IPS DF 6.9 (cell line): Measurements from ENCODE around the gene FHIT.

Experiments used
- DNase-seq: peaks from one replicate; pipeline ENCODE4 v3.0.0-alpha.2; 2013; ENCODE audit warnings: low read depth, low spot score
- H3K27ac ChIP-seq: one replicate; pipeline ENCODE4 v1.5.1; 2013; ENCODE audit warnings: low read length, control low read depth
- H3K27me3 ChIP-seq: 2 replicates; pipeline ENCODE4 v1.6.1; 2013; ENCODE audit warnings: mild to moderate bottlenecking, low read length; ENCODE audit not compliant: control insufficient read depth, insufficient read depth
- H3K36me3 ChIP-seq: 2 replicates; pipeline ENCODE4 v1.6.1; 2013; ENCODE audit warnings: low read length; ENCODE audit not compliant: control insufficient read depth, insufficient read depth
- H3K4me1 ChIP-seq: 2 replicates; pipeline ENCODE4 v1.6.1; 2013; ENCODE audit warnings: low read length; ENCODE audit not compliant: control insufficient read depth, insufficient read depth
- H3K4me3 ChIP-seq: 2 replicates; pipeline ENCODE4 v1.5.1; 2013; ENCODE audit warnings: mild to moderate bottlenecking, low read length
- H3K9me3 ChIP-seq: 2 replicates; pipeline ENCODE4 v1.6.1; 2013; ENCODE audit warnings: low read length, inconsistent platforms; ENCODE audit not compliant: control insufficient read depth, insufficient read depth
- WGBS: extraction: QIAGEN DNeasy Blood & Tissue Kit; methylation state at CpG from one replicate; pipeline ENCODE4 v1.1.7; 2013; ENCODE audit warnings: mixed read lengths, missing lambda C conversion rate; ENCODE audit not compliant: insufficient read length, insufficient coverage; 5-methylcytosine and 5-hydroxymethylcytosine counted together

The FHIT gene

GRCh38 chr3:60514085-60514649 lies 737.1 kb downstream of the FHIT start:
- no peak overlapping the region for H3K27ac ChIP-seq
- H3K4me3 ChIP-seq: no peak overlapping the region
- no peaks in the 10 kb centered on the region for H3K27me3 ChIP-seq
- H3K9me3 ChIP-seq: no peaks in the 10 kb centered on the region
- no peak for DNase-seq
- no peaks in the 10 kb centered on the region for H3K4me1 ChIP-seq
- WGBS: no CpG with 5 or more reads among the region's 9 CpGs
- H3K36me3 ChIP-seq: no peaks in the 10 kb centered on the region

DNA sequence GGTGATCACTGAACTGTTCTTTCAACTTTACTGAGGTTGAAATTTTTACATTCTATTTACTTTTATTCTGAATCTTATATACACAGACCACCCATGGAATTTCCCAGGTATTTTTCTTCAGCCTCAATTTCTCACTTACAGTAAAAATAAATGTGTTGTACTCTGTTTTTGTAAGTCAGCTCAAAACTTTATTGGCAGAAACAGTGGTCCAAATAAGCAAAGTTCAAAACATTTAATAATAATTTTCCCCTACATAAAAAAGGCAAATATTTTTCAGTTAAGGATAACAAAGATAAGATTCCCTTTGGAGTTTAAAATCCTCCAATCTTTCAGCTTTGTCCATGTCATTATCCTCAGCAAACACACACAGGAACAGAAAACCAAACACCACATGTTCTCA lies 738.0 kb downstream of the FHIT start:
- H3K4me3 ChIP-seq: no peak overlapping the region
- no peak overlapping the region for H3K27ac ChIP-seq

DNA sequence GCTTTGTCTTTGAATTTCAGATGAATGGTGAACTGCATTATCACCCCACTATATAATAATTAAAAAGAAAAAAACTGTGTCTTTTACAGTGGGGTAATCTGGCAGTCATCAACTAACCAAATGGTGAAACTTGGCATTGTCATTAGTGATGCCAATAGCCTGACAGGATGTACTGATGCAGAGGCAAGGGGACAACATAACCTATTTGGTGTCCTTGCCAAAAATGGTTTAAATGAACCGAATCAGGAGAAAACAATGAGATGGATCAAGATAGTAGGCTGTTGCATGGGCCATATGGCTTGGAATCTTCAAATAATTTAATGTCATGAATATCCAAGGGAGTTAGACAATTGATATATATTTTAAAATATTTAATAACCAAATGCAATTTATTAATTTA lies 738.7 kb downstream of the FHIT start:
- DNase-seq: no peak
- H3K9me3 ChIP-seq: no peaks in the 10 kb centered on the region
- no CpG with 5 or more reads among the region's 1 CpG for WGBS

More for the DNA sequence above, 738.0 kb downstream of the FHIT start:
- Histone ChIP-seq H3K4me1 (no peaks in the 10 kb centered on the region), H3K36me3 (no peaks in the 10 kb centered on the region), H3K9me3 (no peaks in the 10 kb centered on the region), H3K27me3 (no peaks in the 10 kb centered on the region)
- no peak for DNase-seq

GRCh38 chr3:60509471-60509870 lies 741.8 kb downstream of the FHIT start:
- no peaks in the 10 kb centered on the region for H3K9me3 ChIP-seq
- no peak for DNase-seq
- H3K4me1 ChIP-seq: no peaks in the 10 kb centered on the region
- no peaks in the 10 kb centered on the region for H3K27me3 ChIP-seq
- no peak overlapping the region for H3K27ac ChIP-seq
- H3K4me3 ChIP-seq: no peak overlapping the region
- WGBS: no CpG with 5 or more reads among the region's 2 CpGs
- H3K36me3 ChIP-seq: no peaks in the 10 kb centered on the region

More for the DNA sequence above, 738.7 kb downstream of the FHIT start:
- no peak overlapping the region for H3K4me3 ChIP-seq
- H3K4me1 ChIP-seq: no peaks in the 10 kb centered on the region
- H3K36me3 ChIP-seq: no peaks in the 10 kb centered on the region
- H3K27ac ChIP-seq: no peak overlapping the region
- no peaks in the 10 kb centered on the region for H3K27me3 ChIP-seq

DNA sequence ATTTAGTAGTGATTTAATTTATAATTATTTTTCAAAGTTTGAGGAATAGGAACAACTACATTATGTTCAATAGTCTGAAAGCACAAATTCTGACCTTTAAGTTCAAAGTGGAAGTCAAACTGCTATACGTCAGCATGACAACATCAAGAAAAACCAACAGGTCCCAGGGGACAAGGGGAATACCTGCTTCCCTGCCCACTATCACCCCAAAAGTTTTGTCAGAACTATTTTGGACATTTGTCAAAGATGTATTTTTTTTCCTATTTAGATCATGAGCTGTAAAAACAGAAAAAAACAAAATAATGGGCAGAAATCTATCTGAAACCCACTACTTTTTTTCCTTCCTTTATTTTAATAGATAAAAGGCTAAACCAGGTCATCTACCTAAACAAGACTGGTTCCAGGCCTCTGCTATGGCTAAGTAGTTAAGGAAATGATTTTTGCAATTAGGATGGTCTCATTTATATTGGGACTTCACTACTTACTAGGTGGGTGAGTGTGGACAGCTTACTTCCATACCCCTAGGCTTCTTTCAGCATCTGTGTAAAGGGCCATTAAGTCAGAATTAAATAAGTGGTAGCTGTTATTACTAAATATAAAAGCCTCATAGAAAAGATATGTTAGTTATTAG lies 746.3 kb downstream of the FHIT start:
- Histone ChIP-seq H3K4me3 (no peak overlapping the region), H3K4me1 (no peaks in the 10 kb centered on the region), H3K9me3 (no peaks in the 10 kb centered on the region), H3K36me3 (no peaks in the 10 kb centered on the region), H3K27ac (no peak overlapping the region), H3K27me3 (no peaks in the 10 kb centered on the region)
- DNase-seq: no peak
- no CpG with 5 or more reads among the region's 1 CpG for WGBS

DNA sequence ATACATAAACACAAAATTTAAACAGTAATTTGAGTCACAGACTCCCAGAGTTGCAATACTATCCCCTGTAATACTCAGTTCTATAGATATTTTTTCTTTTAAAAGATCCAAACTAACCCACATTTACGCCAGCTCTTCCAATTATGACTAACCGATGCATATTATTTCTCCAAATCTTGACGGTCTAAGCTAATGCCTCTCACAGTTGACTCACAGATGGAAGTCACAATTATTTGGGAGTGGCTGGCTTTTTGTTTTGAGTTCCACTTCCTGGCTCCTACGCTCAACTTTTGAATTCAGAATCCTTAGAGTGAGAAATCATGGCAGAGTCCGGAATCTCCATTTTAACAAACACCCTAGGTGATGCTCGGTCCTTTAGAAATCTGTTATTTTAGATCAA lies 749.9 kb downstream of the FHIT start:
- no peaks in the 10 kb centered on the region for H3K9me3 ChIP-seq
- WGBS: no CpG with 5 or more reads among the region's 6 CpGs

GRCh38 chr3:60497902-60498301 lies 753.4 kb downstream of the FHIT start:
- H3K36me3 ChIP-seq: no peaks in the 10 kb centered on the region
- DNase-seq: no peak
- no CpG with 5 or more reads among the region's 1 CpG for WGBS
- no peak overlapping the region for H3K27ac ChIP-seq
- no peaks in the 10 kb centered on the region for H3K27me3 ChIP-seq
- no peaks in the 10 kb centered on the region for H3K9me3 ChIP-seq
- H3K4me3 ChIP-seq: no peak overlapping the region
- no peaks in the 10 kb centered on the region for H3K4me1 ChIP-seq

More for the DNA sequence above, 749.9 kb downstream of the FHIT start:
- Histone ChIP-seq H3K4me1 (no peaks in the 10 kb centered on the region), H3K4me3 (no peak overlapping the region), H3K27me3 (no peaks in the 10 kb centered on the region), H3K36me3 (no peaks in the 10 kb centered on the region), H3K27ac (no peak overlapping the region)
- DNase-seq: no peak

DNA sequence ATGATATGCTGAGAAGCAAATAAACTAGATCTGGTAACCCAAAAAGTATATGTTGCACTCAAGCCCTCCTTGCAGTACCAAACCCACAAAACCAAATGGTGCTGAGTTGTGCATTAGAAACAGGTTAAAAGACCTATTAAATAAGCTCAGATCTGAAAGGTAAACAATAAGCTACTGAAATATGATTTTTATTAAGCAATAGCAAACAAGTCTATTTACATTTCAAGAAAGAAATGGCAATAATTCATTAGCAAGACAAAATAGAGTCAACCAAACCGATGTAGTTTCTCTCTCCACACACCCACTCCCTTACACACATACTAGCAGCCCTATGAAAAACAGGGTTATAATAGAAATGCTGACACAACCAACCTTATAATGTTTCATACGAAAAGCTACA lies 760.3 kb downstream of the FHIT start:
- H3K36me3 ChIP-seq: no peaks in the 10 kb centered on the region
- H3K9me3 ChIP-seq: no peaks in the 10 kb centered on the region
- no peak overlapping the region for H3K4me3 ChIP-seq
- WGBS: no CpG with 5 or more reads among the region's 2 CpGs
- no peaks in the 10 kb centered on the region for H3K4me1 ChIP-seq
- H3K27me3 ChIP-seq: no peaks in the 10 kb centered on the region
- no peak for DNase-seq
- no peak overlapping the region for H3K27ac ChIP-seq

GRCh38 chr3:60475096-60475495 lies 776.2 kb downstream of the FHIT start:
- DNase-seq: no peak
- no peak overlapping the region for H3K27ac ChIP-seq
- H3K4me3 ChIP-seq: no peak overlapping the region
- no CpG with 5 or more reads among the region's 2 CpGs for WGBS
- H3K36me3 ChIP-seq: no peaks in the 10 kb centered on the region
- H3K4me1 ChIP-seq: no peaks in the 10 kb centered on the region
- no peaks in the 10 kb centered on the region for H3K9me3 ChIP-seq
- H3K27me3 ChIP-seq: no peaks in the 10 kb centered on the region

- no peaks in the 10 kb centered on the region for H3K9me3 ChIP-seq
- no peak overlapping the region for H3K27ac ChIP-seq
- no CpG with 5 or more reads among the region's 1 CpG for WGBS
- H3K36me3 ChIP-seq: no peaks in the 10 kb centered on the region
- no peaks in the 10 kb centered on the region for H3K4me1 ChIP-seq
- no peak overlapping the region for H3K4me3 ChIP-seq
- H3K27me3 ChIP-seq: no peaks in the 10 kb centered on the region
- no peak for DNase-seq
These were observed 781.8 kb downstream of the FHIT start for GRCh38 chr3:60469481-60469880.

DNA sequence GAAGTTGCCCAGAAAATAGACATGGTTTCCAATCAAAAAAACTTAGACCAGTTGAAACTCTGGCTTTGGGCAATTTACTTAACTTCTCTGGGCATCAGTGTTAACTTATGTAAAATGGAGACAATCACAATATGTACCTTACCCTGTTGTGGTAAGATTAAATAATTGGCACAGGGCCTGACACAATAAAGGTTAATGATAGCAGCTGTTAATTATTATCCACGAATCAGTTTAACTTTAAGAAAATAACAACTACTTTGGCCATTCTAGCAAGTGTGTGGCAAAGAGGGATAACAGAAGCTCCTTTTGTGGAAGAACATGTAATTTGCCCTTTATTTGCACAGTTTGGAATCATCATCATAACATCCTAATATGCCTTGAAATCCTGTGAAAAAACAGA lies 787.6 kb downstream of the FHIT start:
- H3K4me1 ChIP-seq: no peaks in the 10 kb centered on the region
- WGBS: no CpG with 5 or more reads among the region's 1 CpG
- H3K36me3 ChIP-seq: no peaks in the 10 kb centered on the region
- no peak for DNase-seq
- H3K4me3 ChIP-seq: no peak overlapping the region
- no peaks in the 10 kb centered on the region for H3K27me3 ChIP-seq
- H3K27ac ChIP-seq: no peak overlapping the region
- H3K9me3 ChIP-seq: no peaks in the 10 kb centered on the region
